Astrocyte of the cerebellum (primary cell): ENCODE data around the gene AAK1.
"Not testable (repeated sequence)": the region's sequence is repeated elsewhere in the genome, so short reads cannot be mapped to it uniquely, and the experiment has no call there.

ENCODE experiments used
- DNase-seq: peaks from one replicate; pipeline ENCODE4 v3.0.0-alpha.2; 2011; ENCODE audit warnings: low read depth
- H3K4me3 ChIP-seq: 2 replicates; pipeline ENCODE4 v1.5.1; 2011; ENCODE audit warnings: mild to moderate bottlenecking, low read depth, low read length, moderate library complexity
- in situ Hi-C: cut with HindIII; loops from 2 replicates; pipeline ENCODE4 v1.10.0; 2017; ENCODE audit warnings: low sequenced_read_pairs
- TF ChIP-seq, protein P1 (sequence below): IDR thresholded peaks from 2 replicates; pipeline ENCODE4 v1.5.1; 2012; ENCODE audit warnings: low read length, low read depth, moderate library complexity, mild to moderate bottlenecking; ENCODE audit errors: missing control alignments

Gene AAK1

DNA sequence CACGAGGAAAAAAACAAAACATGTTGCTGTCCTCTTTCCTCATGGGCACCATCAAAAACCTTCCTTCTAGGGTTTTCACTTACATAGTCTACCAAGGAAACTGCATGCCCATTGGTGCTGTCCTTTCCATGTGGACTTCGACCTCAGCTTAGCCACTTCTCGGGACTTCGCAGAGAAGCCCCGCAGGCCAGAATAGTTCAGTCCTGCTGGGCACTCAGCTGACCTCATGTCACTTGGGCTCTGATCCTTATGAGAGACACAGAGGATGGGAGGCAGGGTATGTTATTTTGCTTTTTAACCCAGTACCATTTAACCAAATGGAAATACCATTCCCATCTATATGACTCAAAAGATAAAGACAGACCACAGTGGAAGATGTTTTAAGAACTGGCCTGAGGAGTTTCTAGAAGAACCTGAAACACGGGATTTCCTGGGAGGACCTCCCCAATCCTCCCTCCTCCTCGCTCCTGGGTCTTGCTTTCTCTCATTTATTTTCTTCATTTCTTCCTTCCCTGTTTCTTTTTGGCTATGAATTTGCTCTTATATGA, 28.4 kb downstream of the AAK1 start:
- in situ Hi-C loops: no loop called here
- no peak for DNase-seq
- H3K4me3 ChIP-seq: no peak overlapping the region
- TF ChIP-seq, protein P1, sequence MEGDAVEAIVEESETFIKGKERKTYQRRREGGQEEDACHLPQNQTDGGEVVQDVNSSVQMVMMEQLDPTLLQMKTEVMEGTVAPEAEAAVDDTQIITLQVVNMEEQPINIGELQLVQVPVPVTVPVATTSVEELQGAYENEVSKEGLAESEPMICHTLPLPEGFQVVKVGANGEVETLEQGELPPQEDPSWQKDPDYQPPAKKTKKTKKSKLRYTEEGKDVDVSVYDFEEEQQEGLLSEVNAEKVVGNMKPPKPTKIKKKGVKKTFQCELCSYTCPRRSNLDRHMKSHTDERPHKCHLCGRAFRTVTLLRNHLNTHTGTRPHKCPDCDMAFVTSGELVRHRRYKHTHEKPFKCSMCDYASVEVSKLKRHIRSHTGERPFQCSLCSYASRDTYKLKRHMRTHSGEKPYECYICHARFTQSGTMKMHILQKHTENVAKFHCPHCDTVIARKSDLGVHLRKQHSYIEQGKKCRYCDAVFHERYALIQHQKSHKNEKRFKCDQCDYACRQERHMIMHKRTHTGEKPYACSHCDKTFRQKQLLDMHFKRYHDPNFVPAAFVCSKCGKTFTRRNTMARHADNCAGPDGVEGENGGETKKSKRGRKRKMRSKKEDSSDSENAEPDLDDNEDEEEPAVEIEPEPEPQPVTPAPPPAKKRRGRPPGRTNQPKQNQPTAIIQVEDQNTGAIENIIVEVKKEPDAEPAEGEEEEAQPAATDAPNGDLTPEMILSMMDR: no peak

DNA sequence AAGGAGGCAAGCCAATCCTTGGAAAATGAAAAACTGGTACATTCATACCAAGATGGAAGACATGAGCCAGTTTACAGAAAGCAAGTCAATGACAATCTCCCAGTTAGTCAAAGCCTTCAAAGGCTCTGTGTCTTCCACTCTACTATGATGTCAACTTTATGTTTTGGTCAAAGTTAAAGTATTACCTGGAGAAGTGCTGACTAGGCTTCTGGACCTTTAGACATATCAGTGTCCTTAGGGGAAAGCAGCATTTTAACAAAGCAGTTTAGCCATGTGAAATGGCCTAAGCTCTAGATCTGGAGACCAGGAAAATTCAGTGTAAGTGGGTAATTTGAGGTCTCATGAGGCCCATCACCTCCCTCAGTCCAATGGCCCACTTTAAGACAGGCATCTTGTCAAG, 30.8 kb downstream of the AAK1 start:
- no peak for DNase-seq
- no peak overlapping the region for H3K4me3 ChIP-seq
- TF ChIP-seq, protein P1: no peak
- in situ Hi-C loops: no loop called here

DNA sequence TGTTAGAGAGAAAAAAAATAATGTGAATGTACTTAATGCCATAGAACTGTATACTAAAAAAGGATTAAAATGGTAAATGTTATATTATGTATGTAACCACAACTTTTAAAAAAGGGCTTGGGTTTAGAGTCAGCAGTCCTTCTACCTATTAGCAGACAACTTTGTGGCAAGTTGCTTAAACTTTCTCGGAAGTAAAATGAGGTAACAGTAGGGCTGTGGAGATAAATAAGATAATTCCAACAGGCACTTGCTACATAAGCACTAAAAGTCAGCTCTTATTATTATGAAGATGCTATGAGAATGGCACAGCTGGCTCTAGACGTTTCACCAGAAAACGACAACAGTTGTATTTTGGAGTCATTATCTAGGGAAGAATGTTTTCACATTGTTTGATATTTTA, 31.3 kb downstream of the AAK1 start:
- no peak for DNase-seq
- no peak overlapping the region for H3K4me3 ChIP-seq
- TF ChIP-seq, protein P1: no peak
- in situ Hi-C loops: no loop called here

DNA sequence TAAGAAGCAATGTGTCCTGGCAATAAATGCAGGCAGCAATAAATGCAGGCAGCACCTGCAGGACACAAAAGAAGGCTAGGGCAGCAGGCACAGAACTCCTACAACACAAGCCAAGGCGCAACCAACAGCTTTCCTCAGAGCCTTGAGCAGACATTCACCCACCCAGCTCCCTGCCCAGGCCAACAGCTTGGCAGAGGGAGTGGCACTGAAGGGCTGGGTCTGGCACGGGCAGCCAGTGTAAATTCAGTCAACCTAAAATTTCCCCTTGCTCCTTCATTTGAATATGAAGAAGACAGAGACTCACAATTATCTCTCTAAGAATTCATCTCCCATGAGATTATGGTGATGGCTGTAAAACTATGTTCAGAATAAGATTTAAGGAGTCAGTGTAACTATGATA, 35.4 kb downstream of the AAK1 start:
- in situ Hi-C loops: no loop called here
- TF ChIP-seq, protein P1: no peak
- no peak for DNase-seq
- no peak overlapping the region for H3K4me3 ChIP-seq

DNA sequence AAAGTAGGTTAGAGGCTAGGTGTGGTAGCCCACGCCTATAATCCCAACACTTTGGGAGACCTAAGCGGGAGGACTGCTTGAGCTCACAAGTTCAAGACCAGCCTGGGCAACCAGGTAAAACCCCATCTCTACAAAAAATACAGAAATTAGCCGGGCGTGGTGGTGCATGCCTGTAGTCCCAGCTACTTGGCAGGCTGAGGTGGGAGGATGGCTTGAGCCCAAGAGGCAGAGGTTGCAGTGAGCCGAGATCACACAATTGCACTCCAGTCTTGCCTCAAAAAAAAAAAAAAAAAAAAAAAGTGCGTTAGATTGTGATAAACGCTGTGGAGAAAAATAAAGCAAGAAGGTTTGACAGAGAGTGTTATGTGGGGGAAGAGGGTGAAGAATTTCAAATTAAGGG, 36.8 kb downstream of the AAK1 start:
- in situ Hi-C loops, DNase-seq, H3K4me3 ChIP-seq: not testable (repeated sequence)

DNA sequence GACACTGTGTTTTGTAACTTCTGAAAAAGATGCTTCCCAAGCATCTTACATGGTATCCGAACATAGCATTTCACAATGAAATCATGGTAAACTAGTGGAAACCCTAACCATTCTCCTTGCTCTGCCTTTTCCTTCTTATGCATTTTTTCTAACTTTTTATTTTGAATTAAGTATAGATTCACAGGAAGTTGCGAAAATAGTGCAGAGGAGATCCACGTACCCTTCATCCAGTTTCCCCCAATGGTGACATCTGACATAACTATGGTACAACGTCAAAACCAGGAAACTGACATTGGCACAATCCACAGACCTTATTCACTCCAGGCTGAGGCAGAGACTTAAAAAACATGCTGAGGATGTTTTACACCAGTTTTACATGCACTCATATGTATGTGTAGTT, 38.3 kb downstream of the AAK1 start:
- in situ Hi-C loops: no loop called here
- H3K4me3 ChIP-seq: no peak overlapping the region
- no peak for DNase-seq
- TF ChIP-seq, protein P1: no peak

DNA sequence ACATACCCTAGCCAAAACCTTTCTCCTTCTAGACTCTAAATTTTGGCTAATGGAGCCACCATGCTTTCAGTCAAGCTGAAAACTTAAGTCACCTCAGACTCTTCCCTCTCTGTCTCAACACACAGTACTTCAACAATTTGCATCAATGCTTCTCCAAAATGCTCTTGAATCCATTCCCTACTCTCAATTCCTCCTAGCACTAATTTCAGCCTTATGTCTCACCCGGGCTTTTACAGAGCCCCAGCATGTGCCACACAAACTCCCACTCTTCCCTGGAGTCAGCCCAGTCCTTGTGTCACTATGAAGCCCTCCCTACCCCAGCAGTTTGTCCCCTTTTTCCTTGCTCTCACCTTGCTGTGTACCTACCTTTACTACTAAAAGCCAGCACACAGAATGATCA, 38.7 kb downstream of the AAK1 start:
- no peak for DNase-seq
- no peak overlapping the region for H3K4me3 ChIP-seq
- in situ Hi-C loops: no loop called here
- TF ChIP-seq, protein P1: no peak
